ENCODE data around the gene DHRS3.

DHRS3 gene

DNA sequence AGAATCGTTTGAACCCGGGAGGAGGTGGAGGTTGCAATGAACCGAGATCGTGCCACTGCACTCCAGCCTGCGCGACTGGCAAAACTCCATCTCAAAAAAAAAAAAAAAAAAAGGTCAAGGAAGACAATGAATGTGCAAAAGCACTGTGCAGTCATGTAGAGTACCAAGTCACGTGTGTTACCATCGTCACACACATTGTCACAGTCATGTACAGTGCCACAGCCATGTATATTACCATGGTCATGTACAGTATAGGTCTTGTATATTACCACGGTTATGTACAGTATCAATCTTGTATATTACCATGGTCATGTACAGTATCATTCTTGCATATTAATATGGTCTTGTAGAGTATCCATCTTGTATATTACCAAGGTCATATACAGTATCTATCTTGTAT is 13.0 kb downstream of the DHRS3 start:
- Histone ChIP-seq H3K4me1 (ENCODE audit: control insufficient read depth, insufficient read depth, low read length) (peaks cover 41% of the 10 kb centered on the region), H3K9me3 (ENCODE audit: control insufficient read depth in 2 of 2, low read length in 2 of 2) (no peaks in the 10 kb centered on the region), H3K27ac (ENCODE audit: low read length) (no peak overlapping the region), H3K27me3 (ENCODE audit: control insufficient read depth in 1 of 2, insufficient read depth in 2 of 2, low read length in 2 of 2) (no peaks in the 10 kb centered on the region), H3K36me3 (ENCODE audit: control insufficient read depth in 2 of 2, insufficient read depth in 2 of 2, low read length in 2 of 2) (peaks cover 0 to 2% of the 10 kb centered on the region in 2 donors), H3K9ac (ENCODE audit: low read length in 2 of 2) (no peak overlapping the region), H3K4me3 (ENCODE audit: low read length in 2 of 2) (no peak overlapping the region)

DNA sequence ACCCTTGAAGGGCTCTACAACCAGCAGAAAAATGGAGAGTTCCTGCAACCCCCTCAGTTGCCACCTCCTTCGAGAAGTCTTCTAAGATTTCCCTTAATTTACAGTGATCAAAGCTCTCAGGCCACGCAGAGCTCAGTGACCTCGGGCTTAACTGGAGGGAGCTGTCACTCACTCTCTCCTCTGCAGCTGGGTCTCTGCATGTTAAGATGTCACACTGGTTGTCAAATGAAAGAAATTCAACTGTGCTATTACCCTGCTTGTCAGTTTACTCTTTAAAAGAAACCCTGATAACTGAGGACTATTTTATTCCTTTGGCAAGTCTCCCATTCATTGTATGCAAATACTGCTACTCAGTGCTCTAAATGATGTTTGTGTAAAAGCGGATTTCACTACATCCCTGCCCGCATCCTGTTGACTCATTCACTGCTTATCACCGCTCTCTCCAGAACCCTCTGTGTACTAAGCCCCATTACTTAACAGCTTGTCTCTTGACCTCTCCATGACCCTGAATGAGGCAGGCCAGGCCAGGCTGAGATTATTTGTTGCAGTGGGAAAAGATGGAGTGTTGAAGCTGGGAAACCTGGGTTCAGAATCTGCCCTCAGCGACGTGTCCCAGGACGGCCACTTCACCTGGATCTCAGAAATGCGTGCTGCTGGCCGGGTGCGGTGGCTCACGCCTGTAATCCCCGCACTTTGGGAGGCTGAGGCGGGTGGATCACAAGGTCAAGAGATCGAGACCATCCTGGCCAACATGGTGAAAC is 13.7 kb downstream of the DHRS3 start:
- Histone ChIP-seq H3K27me3 (ENCODE audit: control insufficient read depth in 1 of 2, insufficient read depth in 2 of 2, low read length in 2 of 2) (no peaks in the 10 kb centered on the region), H3K9ac (ENCODE audit: low read length in 2 of 2) (no peak overlapping the region), H3K36me3 (ENCODE audit: control insufficient read depth in 2 of 2, insufficient read depth in 2 of 2, low read length in 2 of 2) (peaks cover 0 to 5% of the 10 kb centered on the region in 2 donors), H3K4me1 (ENCODE audit: control insufficient read depth, insufficient read depth, low read length) (peaks cover 48% of the 10 kb centered on the region), H3K4me3 (ENCODE audit: low read length in 2 of 2) (no peak overlapping the region), H3K9me3 (ENCODE audit: control insufficient read depth in 2 of 2, low read length in 2 of 2) (no peaks in the 10 kb centered on the region), H3K27ac (ENCODE audit: low read length) (peak overlapping the region; percentile 24)

DNA sequence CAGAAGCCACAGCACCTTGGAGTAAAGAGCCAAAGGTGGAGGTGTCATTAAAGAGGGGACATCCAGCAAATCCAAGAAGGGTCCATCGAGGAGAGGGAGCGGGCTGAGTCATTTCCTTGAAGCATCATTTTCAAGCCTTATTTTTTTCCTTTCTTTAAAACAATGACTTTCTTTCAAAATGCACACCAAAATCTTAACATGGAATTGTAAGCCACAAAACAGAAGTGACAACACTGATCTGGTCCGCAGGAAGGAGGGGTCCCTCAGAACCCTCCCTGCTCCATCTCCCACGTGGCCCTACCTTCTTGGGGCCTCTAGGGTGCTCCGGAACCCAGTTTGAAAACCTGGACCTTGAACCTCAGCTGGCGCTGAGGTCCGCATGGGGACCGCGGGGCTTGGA is 14.8 kb downstream of the DHRS3 start:
- Histone ChIP-seq H3K36me3 (ENCODE audit: control insufficient read depth in 2 of 2, insufficient read depth in 2 of 2, low read length in 2 of 2) (peaks cover 0 to 5% of the 10 kb centered on the region in 2 donors), H3K27me3 (ENCODE audit: control insufficient read depth in 1 of 2, insufficient read depth in 2 of 2, low read length in 2 of 2) (no peaks in the 10 kb centered on the region), H3K9me3 (ENCODE audit: control insufficient read depth in 2 of 2, low read length in 2 of 2) (no peaks in the 10 kb centered on the region), H3K4me3 (ENCODE audit: low read length in 2 of 2) (no peak overlapping the region), H3K4me1 (ENCODE audit: control insufficient read depth, insufficient read depth, low read length) (peaks cover 58% of the 10 kb centered on the region), H3K27ac (ENCODE audit: low read length) (no peak overlapping the region), H3K9ac (ENCODE audit: low read length in 2 of 2) (no peak overlapping the region)

DNA sequence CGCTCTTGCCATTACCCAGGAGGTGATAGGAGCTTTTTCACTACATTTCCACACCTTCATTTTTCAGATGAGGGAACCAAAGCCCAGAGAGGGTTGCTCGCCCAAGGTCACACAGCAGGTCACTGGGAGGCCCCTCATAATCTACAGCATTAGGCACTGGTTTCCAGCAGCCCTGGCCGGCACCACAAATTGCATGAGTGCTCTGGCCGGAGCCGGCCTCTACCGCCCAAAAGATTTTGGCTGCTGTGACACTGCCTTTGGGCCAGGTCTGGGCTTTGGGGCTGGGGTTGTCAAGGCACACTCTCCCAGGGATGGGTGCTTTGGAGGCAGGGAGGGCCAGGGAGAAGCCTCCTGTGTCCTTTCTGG is 15.4 kb downstream of the DHRS3 start:
- Histone ChIP-seq H3K4me1 (ENCODE audit: control insufficient read depth, insufficient read depth, low read length) (peaks cover 64% of the 10 kb centered on the region), H3K27ac (ENCODE audit: low read length) (no peak overlapping the region), H3K4me3 (ENCODE audit: low read length in 2 of 2) (no peak overlapping the region), H3K9ac (ENCODE audit: low read length in 2 of 2) (no peak overlapping the region), H3K36me3 (ENCODE audit: control insufficient read depth in 2 of 2, insufficient read depth in 2 of 2, low read length in 2 of 2) (peaks cover 0 to 5% of the 10 kb centered on the region in 2 donors), H3K27me3 (ENCODE audit: control insufficient read depth in 1 of 2, insufficient read depth in 2 of 2, low read length in 2 of 2) (no peaks in the 10 kb centered on the region), H3K9me3 (ENCODE audit: control insufficient read depth in 2 of 2, low read length in 2 of 2) (no peaks in the 10 kb centered on the region)

DNA sequence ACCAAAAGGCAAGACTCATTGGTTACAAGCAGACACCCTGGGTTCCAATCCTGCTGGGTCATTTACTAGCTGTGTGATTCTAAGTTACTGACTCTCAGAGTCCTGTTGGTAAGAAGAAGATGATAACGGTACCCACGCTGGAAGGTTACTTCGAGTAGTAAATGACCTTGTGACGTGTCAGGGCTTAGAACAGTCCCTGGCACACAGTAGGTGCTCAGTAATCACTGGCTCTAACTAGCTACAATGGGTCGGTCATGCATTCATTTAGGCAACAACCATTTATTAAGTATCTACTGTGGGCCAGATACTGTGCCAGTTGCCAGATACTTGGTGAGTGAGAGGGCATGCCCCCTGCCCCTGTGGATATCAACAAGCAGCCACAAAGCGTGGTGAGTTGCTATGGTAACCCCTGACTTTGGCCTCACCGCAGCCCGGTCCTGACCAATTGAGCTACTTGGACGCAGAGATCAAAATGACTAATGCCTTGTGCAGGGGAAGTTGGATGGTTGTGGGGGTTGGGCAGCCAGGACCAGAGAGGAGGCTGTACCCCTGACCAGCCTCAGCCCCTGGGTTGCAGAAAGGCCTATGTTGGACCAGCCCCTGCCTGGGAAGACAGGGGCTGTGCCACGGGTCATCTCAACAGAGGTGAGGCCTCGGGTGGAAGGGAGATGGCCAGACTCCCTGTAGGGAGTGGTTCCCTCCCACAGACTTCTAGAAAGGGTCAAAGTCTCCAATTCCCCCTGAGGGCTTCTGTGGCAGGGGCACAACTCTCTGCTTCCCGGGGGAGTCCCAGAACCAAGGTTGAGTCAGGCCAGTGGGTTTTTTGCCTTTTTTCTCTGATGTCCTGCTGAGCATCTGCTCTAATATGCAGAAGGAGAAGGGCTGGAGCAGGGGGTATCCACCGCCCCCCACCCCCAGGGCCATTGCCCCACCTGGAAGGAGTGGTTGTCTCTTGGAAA is 16.0 kb downstream of the DHRS3 start:
- Histone ChIP-seq H3K9me3 (ENCODE audit: control insufficient read depth in 2 of 2, low read length in 2 of 2) (no peaks in the 10 kb centered on the region), H3K4me3 (ENCODE audit: low read length in 2 of 2) (no peak overlapping the region), H3K9ac (ENCODE audit: low read length in 2 of 2) (no peak overlapping the region), H3K4me1 (ENCODE audit: control insufficient read depth, insufficient read depth, low read length) (peaks cover 70% of the 10 kb centered on the region), H3K27me3 (ENCODE audit: control insufficient read depth in 1 of 2, insufficient read depth in 2 of 2, low read length in 2 of 2) (no peaks in the 10 kb centered on the region), H3K27ac (ENCODE audit: low read length) (peak overlapping the region; percentile 41), H3K36me3 (ENCODE audit: control insufficient read depth in 2 of 2, insufficient read depth in 2 of 2, low read length in 2 of 2) (peaks cover 0 to 3% of the 10 kb centered on the region in 2 donors)

DNA sequence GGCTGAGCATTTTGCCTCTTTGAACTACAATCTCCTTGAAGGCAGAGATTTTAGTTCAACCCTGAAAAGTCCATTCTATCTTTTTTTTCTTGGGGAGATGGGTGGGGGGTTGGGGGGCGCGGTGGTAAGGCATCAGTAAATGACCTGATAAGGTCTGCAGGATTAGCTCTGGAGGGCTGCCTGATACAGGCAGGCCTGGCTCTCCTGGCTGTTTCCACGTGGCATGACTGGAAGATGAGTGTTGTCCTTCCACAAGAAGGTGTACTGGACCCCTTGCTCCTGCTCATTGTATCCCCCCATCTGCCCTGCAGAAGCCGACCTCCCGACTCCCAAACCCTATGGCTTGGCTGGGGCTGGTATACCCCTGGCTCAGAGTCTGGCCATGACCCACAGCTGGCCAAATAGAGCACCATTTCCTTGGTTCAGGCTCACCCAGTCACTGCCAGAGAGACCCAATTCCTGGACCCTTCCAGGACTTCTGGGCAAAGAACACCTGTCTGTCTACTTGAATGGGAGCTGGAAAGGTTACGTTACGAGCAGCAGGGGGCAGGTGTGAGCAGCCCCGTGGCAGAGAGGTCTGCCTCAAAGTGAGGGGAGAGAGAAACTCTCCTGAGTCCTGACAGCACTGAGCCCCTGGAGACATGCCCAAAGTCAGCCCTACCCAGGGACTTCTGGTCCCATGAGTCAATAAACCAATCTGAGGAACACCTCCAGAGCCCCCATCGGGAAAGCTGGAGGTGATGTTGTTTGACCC is 17.0 kb downstream of the DHRS3 start:
- peaks cover 79% of the 10 kb centered on the region for H3K4me1 ChIP-seq (ENCODE audit: control insufficient read depth, insufficient read depth, low read length)
- H3K27ac ChIP-seq (ENCODE audit: low read length): peak overlapping the region; percentile 49
- H3K9ac ChIP-seq (ENCODE audit: low read length in 2 of 2): no peak overlapping the region
- no peaks in the 10 kb centered on the region for H3K27me3 ChIP-seq (ENCODE audit: control insufficient read depth in 1 of 2, insufficient read depth in 2 of 2, low read length in 2 of 2)
- no peak overlapping the region for H3K4me3 ChIP-seq (ENCODE audit: low read length in 2 of 2)
- H3K9me3 ChIP-seq (ENCODE audit: control insufficient read depth in 2 of 2, low read length in 2 of 2): no peaks in the 10 kb centered on the region
- H3K36me3 ChIP-seq (ENCODE audit: control insufficient read depth in 2 of 2, insufficient read depth in 2 of 2, low read length in 2 of 2): peaks cover 0 to 3% of the 10 kb centered on the region in 2 donors

DNA sequence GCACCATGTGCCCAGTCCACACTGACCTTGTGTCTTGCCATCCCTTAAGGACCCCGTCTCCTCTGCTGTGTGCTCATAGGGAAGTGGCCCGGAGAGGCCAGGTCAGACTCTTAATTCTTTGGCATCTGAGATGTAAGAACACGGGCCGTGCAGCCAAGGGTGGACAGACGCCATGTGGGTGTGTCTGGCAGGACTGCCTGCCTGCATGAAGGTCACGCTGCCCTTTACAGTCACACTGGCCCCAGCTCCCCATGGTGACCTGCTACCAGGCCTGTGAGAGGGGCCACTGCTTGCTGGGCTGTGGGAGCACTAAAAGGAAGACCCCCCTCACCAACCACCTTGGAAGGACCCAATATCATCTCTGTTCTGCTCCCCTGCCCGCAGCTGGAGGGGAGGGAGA is 17.7 kb downstream of the DHRS3 start:
- peak overlapping the region; percentile 49 for H3K27ac ChIP-seq (ENCODE audit: low read length)

DNA sequence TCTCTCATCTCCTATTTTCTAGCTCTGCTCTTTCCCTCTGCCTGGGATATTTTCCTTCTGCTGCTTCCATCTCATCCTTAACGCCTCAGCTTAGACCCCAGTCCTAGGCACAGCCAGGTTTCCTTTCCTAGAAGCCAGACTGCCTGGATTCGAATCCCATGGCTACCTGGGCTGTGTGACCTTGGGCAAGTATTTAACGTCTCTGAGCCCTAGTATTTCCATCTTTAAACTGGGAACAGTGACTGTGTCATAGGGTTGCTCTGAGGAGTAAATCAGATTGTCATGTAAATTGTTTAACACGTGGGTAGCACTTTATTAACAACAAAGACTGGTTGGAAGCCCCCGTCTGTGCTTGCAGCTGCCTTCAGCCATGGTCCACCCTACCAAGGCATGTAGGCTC is 18.4 kb downstream of the DHRS3 start:
- Histone ChIP-seq H3K4me1 (ENCODE audit: control insufficient read depth, insufficient read depth, low read length) (peaks cover 87% of the 10 kb centered on the region), H3K4me3 (ENCODE audit: low read length in 2 of 2) (no peak overlapping the region)

More for the DNA sequence above, 17.7 kb downstream of the DHRS3 start:
- peaks cover 0 to 3% of the 10 kb centered on the region in 2 donors for H3K36me3 ChIP-seq (ENCODE audit: control insufficient read depth in 2 of 2, insufficient read depth in 2 of 2, low read length in 2 of 2)
- H3K27me3 ChIP-seq (ENCODE audit: control insufficient read depth in 1 of 2, insufficient read depth in 2 of 2, low read length in 2 of 2): no peaks in the 10 kb centered on the region
- H3K4me1 ChIP-seq (ENCODE audit: control insufficient read depth, insufficient read depth, low read length): peaks cover 82% of the 10 kb centered on the region
- peak overlapping the region in 1 of 2 donors; percentile 42 for H3K9ac ChIP-seq (ENCODE audit: low read length in 2 of 2)
- H3K4me3 ChIP-seq (ENCODE audit: low read length in 2 of 2): no peak overlapping the region
- H3K9me3 ChIP-seq (ENCODE audit: control insufficient read depth in 2 of 2, low read length in 2 of 2): no peaks in the 10 kb centered on the region

DNA sequence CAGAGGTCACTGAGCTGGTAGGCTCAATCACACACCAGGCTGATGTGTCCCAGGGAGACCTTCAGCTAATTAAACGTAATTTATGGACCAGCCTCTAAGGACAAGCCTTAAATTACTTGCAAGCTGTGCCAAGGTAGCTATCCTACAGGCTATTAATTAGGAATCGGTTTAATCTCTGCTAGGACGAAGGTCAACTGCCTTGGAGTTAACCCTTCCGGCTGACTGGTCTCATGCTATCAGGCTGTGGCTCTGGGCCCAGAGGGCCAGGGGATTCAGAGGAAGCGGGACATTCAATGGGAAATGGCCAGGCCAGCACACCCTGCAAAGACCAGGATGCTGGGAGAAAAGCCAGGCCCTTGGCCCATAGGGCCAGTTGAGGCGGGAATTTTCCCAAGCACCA is 19.0 kb downstream of the DHRS3 start:
- no peak overlapping the region for H3K4me3 ChIP-seq (ENCODE audit: low read length in 2 of 2)
- peaks cover 0 to 3% of the 10 kb centered on the region in 2 donors for H3K36me3 ChIP-seq (ENCODE audit: control insufficient read depth in 2 of 2, insufficient read depth in 2 of 2, low read length in 2 of 2)
- H3K9me3 ChIP-seq (ENCODE audit: control insufficient read depth in 2 of 2, low read length in 2 of 2): no peaks in the 10 kb centered on the region
- peaks cover 87% of the 10 kb centered on the region for H3K4me1 ChIP-seq (ENCODE audit: control insufficient read depth, insufficient read depth, low read length)
- no peaks in the 10 kb centered on the region for H3K27me3 ChIP-seq (ENCODE audit: control insufficient read depth in 1 of 2, insufficient read depth in 2 of 2, low read length in 2 of 2)
- no peak overlapping the region for H3K9ac ChIP-seq (ENCODE audit: low read length in 2 of 2)
- H3K27ac ChIP-seq (ENCODE audit: low read length): peak overlapping the region; percentile 94

More for the DNA sequence above, 18.4 kb downstream of the DHRS3 start:
- peak overlapping the region; percentile 94 for H3K27ac ChIP-seq (ENCODE audit: low read length)
- peaks cover 0 to 3% of the 10 kb centered on the region in 2 donors for H3K36me3 ChIP-seq (ENCODE audit: control insufficient read depth in 2 of 2, insufficient read depth in 2 of 2, low read length in 2 of 2)
- H3K9ac ChIP-seq (ENCODE audit: low read length in 2 of 2): no peak overlapping the region
- H3K9me3 ChIP-seq (ENCODE audit: control insufficient read depth in 2 of 2, low read length in 2 of 2): no peaks in the 10 kb centered on the region
- no peaks in the 10 kb centered on the region for H3K27me3 ChIP-seq (ENCODE audit: control insufficient read depth in 1 of 2, insufficient read depth in 2 of 2, low read length in 2 of 2)

DNA sequence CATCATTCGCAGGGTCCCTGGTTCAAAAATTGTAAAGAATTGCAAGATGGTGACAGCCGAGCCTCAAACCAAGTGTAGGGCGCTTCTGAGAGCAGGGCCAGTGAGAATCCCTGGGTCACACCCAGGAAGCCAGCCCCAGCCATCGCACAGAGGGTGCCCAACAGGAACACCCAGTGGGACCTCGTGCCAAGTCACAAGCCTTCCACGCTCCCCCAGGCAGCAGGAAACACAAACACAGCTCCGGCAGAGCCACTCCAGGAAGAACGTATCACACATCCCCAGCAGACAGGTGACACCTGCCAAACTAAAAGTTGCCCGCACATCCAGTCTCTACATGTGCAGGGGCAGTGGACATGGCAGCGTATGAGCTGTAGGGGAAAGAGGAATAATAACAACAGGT is 20.2 kb downstream of the DHRS3 start:
- peak overlapping the region; percentile 94 for H3K27ac ChIP-seq (ENCODE audit: low read length)
- H3K36me3 ChIP-seq (ENCODE audit: control insufficient read depth in 2 of 2, insufficient read depth in 2 of 2, low read length in 2 of 2): peaks cover 0 to 3% of the 10 kb centered on the region in 2 donors
- no peaks in the 10 kb centered on the region for H3K27me3 ChIP-seq (ENCODE audit: control insufficient read depth in 1 of 2, insufficient read depth in 2 of 2, low read length in 2 of 2)
- peaks cover 90% of the 10 kb centered on the region for H3K4me1 ChIP-seq (ENCODE audit: control insufficient read depth, insufficient read depth, low read length)
- no peak overlapping the region for H3K4me3 ChIP-seq (ENCODE audit: low read length in 2 of 2)
- H3K9ac ChIP-seq (ENCODE audit: low read length in 2 of 2): no peak overlapping the region
- H3K9me3 ChIP-seq (ENCODE audit: control insufficient read depth in 2 of 2, low read length in 2 of 2): no peaks in the 10 kb centered on the region
